Activated CD8-positive, alpha-beta T cell treated with anti-CD3 and anti-CD28 coated beads for 36 hours (primary cell): Measurements from ENCODE around the gene OTOP2. TPM values are rescaled to one million over a fixed set of nuclear protein-coding genes. Genes with fewer than 3 reads are reported as not detected.
"Not testable (repeated sequence)": the region's sequence is repeated elsewhere in the genome, so short reads cannot be mapped to it uniquely, and the experiment has no call there.

Source experiments
- ATAC-seq: fragments of 200-7000 bp; cut with Tn5 transposase; one replicate; pipeline ENCODE4 v1.10.0; 2021; ENCODE audit warnings: mild to moderate bottlenecking, moderate library complexity
- CTCF ChIA-PET: fragments of 350-600 bp; sonication (Branson Sonifier 250); formaldehyde crosslinking; loops from one replicate; lab custom pipeline; 2021; ENCODE audit warnings: antibody characterized with exemption; lab: Charles Lee
- POLR2A ChIA-PET: fragments of 350-600 bp; sonication (Branson Sonifier 250); formaldehyde crosslinking; loops from one replicate; lab custom pipeline; 2021; ENCODE audit warnings: antibody characterized with exemption; lab: Charles Lee
- DNase-seq: peaks from one replicate; pipeline ENCODE4 v3.0.0-alpha.2; 2020
- H3K27ac Mint-ChIP-seq: one replicate; pipeline ENCODE4 v1.8.0; 2021; ENCODE audit warnings: mild to moderate bottlenecking, mixed read lengths
- H3K27me3 Mint-ChIP-seq: one replicate; pipeline ENCODE4 v1.8.0; 2021; ENCODE audit warnings: mixed read lengths
- H3K36me3 Mint-ChIP-seq: one replicate; pipeline ENCODE4 v1.8.0; 2021; ENCODE audit warnings: low read depth, mixed read lengths
- H3K4me1 Mint-ChIP-seq: one replicate; pipeline ENCODE4 v1.8.0; 2021; ENCODE audit warnings: low read depth, mixed read lengths
- H3K4me3 Mint-ChIP-seq: one replicate; pipeline ENCODE4 v1.8.0; 2021; ENCODE audit warnings: mild to moderate bottlenecking, moderate library complexity, mixed read lengths
- H3K9me3 Mint-ChIP-seq: one replicate; pipeline ENCODE4 v1.8.0; 2021; ENCODE audit warnings: mixed read lengths
- intact Hi-C: fragments of 100-400 bp; cut with micrococcal nuclease; formaldehyde crosslinking; loops from one replicate; pipeline ENCODE4 v1.10.0; 2022
- total RNA-seq, 2 experiments: library from RNA; stranded (reverse); gene quantifications; one replicate each; pipeline ENCODE4 v1.2.3, GENCODE V29; 2021
- TF ChIP-seq, protein P1 (sequence below): fragments of 200-600 bp; IDR thresholded peaks from one replicate; pipeline ENCODE4 v1.8.0; 2022; ENCODE audit warnings: antibody characterized with exemption, mild to moderate bottlenecking

Gene OTOP2
- total RNA-seq, 2 experiments from 2014 or later = not detected

- TF ChIP-seq, protein P1, sequence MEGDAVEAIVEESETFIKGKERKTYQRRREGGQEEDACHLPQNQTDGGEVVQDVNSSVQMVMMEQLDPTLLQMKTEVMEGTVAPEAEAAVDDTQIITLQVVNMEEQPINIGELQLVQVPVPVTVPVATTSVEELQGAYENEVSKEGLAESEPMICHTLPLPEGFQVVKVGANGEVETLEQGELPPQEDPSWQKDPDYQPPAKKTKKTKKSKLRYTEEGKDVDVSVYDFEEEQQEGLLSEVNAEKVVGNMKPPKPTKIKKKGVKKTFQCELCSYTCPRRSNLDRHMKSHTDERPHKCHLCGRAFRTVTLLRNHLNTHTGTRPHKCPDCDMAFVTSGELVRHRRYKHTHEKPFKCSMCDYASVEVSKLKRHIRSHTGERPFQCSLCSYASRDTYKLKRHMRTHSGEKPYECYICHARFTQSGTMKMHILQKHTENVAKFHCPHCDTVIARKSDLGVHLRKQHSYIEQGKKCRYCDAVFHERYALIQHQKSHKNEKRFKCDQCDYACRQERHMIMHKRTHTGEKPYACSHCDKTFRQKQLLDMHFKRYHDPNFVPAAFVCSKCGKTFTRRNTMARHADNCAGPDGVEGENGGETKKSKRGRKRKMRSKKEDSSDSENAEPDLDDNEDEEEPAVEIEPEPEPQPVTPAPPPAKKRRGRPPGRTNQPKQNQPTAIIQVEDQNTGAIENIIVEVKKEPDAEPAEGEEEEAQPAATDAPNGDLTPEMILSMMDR = no peak
- H3K27ac Mint-ChIP-seq = no peak overlapping the region
- ATAC-seq (no peak), DNase-seq (no peak)
- no peak overlapping the region for H3K4me3 Mint-ChIP-seq
- CTCF ChIA-PET = interaction anchor here (1.2 kb wide), 1 partner anchor 9 kb away, joined by 3 read pairs; no protein-coding TSS in a partner anchor
- H3K36me3 Mint-ChIP-seq = no peaks in the 10 kb centered on the region
- H3K27me3 Mint-ChIP-seq = peaks cover 24% of the 10 kb centered on the region
- intact Hi-C loops = no loop called here
- no peaks in the 10 kb centered on the region for H3K4me1 Mint-ChIP-seq
- POLR2A ChIA-PET = no interaction called here
- H3K9me3 Mint-ChIP-seq = no peaks in the 10 kb centered on the region
Measured at GRCh38 chr17:74900208-74900607, 23.9 kb upstream of the OTOP2 start.

- DNase-seq (no peak), ATAC-seq (no peak)
- intact Hi-C loops = no loop called here
- no peak overlapping the region for H3K27ac Mint-ChIP-seq
- peaks cover 17% of the 10 kb centered on the region for H3K27me3 Mint-ChIP-seq
- TF ChIP-seq, protein P1 = no peak
- H3K9me3 Mint-ChIP-seq = no peaks in the 10 kb centered on the region
- no peaks in the 10 kb centered on the region for H3K36me3 Mint-ChIP-seq
- CTCF ChIA-PET = no interaction called here
- no peak overlapping the region for H3K4me3 Mint-ChIP-seq
- POLR2A ChIA-PET = no interaction called here
- no peaks in the 10 kb centered on the region for H3K4me1 Mint-ChIP-seq
Measured at GRCh38 chr17:74901353-74902135, 22.5 kb upstream of the OTOP2 start.

DNA sequence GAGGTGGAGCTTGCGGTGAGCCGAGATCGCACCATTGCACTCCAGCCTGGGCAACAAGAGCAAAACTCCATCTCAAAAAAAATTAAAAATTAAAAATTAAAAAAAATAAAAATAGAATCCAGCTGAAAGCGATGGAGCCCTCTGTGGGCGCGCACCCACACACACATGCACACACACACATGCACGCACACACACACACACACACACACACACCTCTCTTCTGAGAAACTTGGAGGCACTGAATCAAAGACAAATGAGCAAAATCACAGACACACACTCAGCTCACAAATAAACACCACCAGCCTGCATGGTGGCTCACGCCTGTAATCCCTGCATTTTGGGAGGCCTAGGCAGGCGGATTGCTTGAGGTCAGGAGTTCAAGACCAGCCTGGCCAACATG, 21.0 kb upstream of the OTOP2 start:
- ChIA-PET POLR2A (no interaction called here), CTCF (no interaction called here)
- intact Hi-C loops = no loop called here
- Mint-ChIP-seq H3K4me1 (no peaks in the 10 kb centered on the region), H3K27me3 (peaks cover 15% of the 10 kb centered on the region), H3K4me3 (no peak overlapping the region), H3K27ac (no peak overlapping the region), H3K9me3 (no peaks in the 10 kb centered on the region), H3K36me3 (no peaks in the 10 kb centered on the region)
- TF ChIP-seq, protein P1 = no peak
- no peak for ATAC-seq
- DNase-seq = no peak

DNA sequence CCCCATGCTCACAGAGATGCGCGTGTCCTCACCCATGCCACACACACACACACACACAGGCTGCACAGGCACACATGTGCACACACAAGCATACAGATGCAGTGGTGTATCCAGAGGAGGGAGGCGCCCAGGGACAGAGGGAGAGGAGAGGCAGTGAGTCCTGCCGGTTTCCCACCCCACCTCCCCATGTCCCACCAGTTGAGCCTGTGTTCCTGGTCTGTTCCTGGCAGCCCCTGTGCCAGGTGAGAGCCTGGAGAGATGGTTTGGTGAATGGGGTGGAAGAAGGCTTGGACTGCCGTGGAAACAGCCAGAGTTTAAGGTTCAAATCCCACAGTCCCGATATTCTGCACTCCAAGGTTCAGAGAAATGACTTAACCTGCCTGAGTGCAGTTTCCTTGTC, 20.4 kb upstream of the OTOP2 start:
- ATAC-seq = no peak
- DNase-seq = no peak
- H3K9me3 Mint-ChIP-seq = no peaks in the 10 kb centered on the region
- intact Hi-C loops = no loop called here
- H3K27ac Mint-ChIP-seq = no peak overlapping the region
- H3K4me1 Mint-ChIP-seq = no peaks in the 10 kb centered on the region
- ChIA-PET CTCF (no interaction called here), POLR2A (no interaction called here)
- TF ChIP-seq, protein P1 = no peak
- no peaks in the 10 kb centered on the region for H3K36me3 Mint-ChIP-seq
- H3K4me3 Mint-ChIP-seq = no peak overlapping the region
- peaks cover 15% of the 10 kb centered on the region for H3K27me3 Mint-ChIP-seq

- intact Hi-C loops = no loop called here
- ATAC-seq = peak; percentile 58
- DNase-seq = peak; percentile 7
- Mint-ChIP-seq H3K4me1 (no peaks in the 10 kb centered on the region), H3K4me3 (no peak overlapping the region), H3K27ac (no peak overlapping the region), H3K36me3 (no peaks in the 10 kb centered on the region), H3K27me3 (peaks cover 15% of the 10 kb centered on the region), H3K9me3 (no peaks in the 10 kb centered on the region)
- ChIA-PET POLR2A (no interaction called here), CTCF (no interaction called here)
- TF ChIP-seq, protein P1 = no peak
Measured at GRCh38 chr17:74904687-74905409, 19.2 kb upstream of the OTOP2 start.

DNA sequence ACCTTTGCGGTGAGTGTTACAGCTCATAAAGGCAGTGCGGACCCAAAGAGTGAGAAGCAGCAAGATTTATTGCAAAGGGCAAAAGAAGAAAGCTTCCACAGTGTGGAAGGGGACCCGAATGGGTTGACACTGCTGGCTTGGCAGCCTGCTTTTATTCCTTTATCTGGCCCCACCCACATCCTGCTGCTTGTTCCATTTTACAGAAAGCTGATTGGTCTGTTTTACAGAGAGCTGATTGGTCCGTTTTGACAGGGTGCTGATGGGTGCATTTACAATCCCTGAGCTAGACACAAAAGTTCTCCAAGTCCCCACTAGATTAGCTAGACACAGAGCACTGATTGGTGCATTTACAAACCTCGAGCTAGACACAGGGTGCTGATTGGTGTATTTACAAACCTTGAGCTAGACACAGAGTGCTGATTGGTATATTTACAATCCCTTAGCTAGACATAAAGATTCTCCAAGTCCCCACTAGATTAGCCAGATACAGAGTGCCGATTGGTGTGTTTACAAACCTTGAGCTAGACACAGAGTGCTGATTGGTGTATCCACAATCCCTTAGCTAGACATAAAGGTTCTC, 17.8 kb upstream of the OTOP2 start:
- H3K4me1 Mint-ChIP-seq, H3K36me3 Mint-ChIP-seq, POLR2A ChIA-PET, intact Hi-C loops, H3K27ac Mint-ChIP-seq, H3K4me3 Mint-ChIP-seq, H3K9me3 Mint-ChIP-seq, ATAC-seq: not testable (repeated sequence)
- CTCF ChIA-PET = interaction anchor here (1.3 to 1.4 kb wide), 2 partner anchors 18 to 52 kb away, joined by 4 to 5 read pairs; partner anchors contain the start of gene OTOP2
- peak; percentile 10 for DNase-seq
- peaks cover 15% of the 10 kb centered on the region for H3K27me3 Mint-ChIP-seq
